MCF 10A (cell line): ENCODE results near the gene NME4. TPM values are rescaled to one million over a fixed set of nuclear protein-coding genes. Genes with fewer than 3 reads are reported as not detected.

Source experiments
- BruUV-seq: library from RNA; stranded (reverse); fragments of 400-500 nt; replicated peaks from 2 replicates; lab custom pipeline; 2021; lab: Mats Ljungman, UMichigan
- CTCF ChIA-PET: fragments of 300-600 bp; sonication (Branson Sonifier 250); formaldehyde crosslinking; extraction: SDS; loops from one replicate; lab custom pipeline; 2021; ENCODE audit warnings: antibody characterized with exemption, inconsistent platforms; lab: Yijun Ruan, JAX
- POLR2A ChIA-PET: fragments of 300-600, 350-650 bp; sonication (Branson Sonifier 250); formaldehyde crosslinking; extraction: SDS; loops from one replicate; lab custom pipeline; 2020; ENCODE audit warnings: antibody characterized with exemption, inconsistent platforms; lab: Yijun Ruan, JAX
- DNase-seq: peaks from one replicate; pipeline ENCODE4 v3.0.0-alpha.2; 2018; ENCODE audit not compliant: unreplicated experiment
- H3K27ac Mint-ChIP-seq: one replicate; pipeline ENCODE4 v1.8.0; 2022; ENCODE audit warnings: mild to moderate bottlenecking, low read depth, mixed read lengths; ENCODE audit not compliant: unreplicated experiment
- H3K27me3 Mint-ChIP-seq: one replicate; pipeline ENCODE4 v1.8.0; 2022; ENCODE audit warnings: mixed read lengths; ENCODE audit not compliant: insufficient read depth, unreplicated experiment
- H3K36me3 Mint-ChIP-seq: one replicate; pipeline ENCODE4 v1.8.0; 2022; ENCODE audit warnings: mild to moderate bottlenecking, moderate library complexity, mixed read lengths; ENCODE audit not compliant: insufficient read depth, unreplicated experiment
- H3K4me1 Mint-ChIP-seq: one replicate; pipeline ENCODE4 v1.8.0; 2022; ENCODE audit warnings: mixed read lengths; ENCODE audit not compliant: insufficient read depth, unreplicated experiment
- H3K4me3 Mint-ChIP-seq: one replicate; pipeline ENCODE4 v1.8.0; 2022; ENCODE audit warnings: mild to moderate bottlenecking, moderate library complexity, mixed read lengths; ENCODE audit not compliant: unreplicated experiment
- H3K9me3 Mint-ChIP-seq: one replicate; pipeline ENCODE4 v1.8.0; 2022; ENCODE audit warnings: mixed read lengths; ENCODE audit not compliant: unreplicated experiment
- intact Hi-C: fragments of 100-400 bp; cut with micrococcal nuclease; formaldehyde crosslinking; loops from 2 replicates; pipeline ENCODE4 v1.14.1; 2022
- total RNA-seq: library from RNA; stranded (reverse); gene quantifications from 2 replicates; pipeline ENCODE4 v1.2.3, GENCODE V29; 2022
- TF ChIP-seq, protein P1 (sequence below): fragments of 200-600 bp; IDR thresholded peaks from one replicate; pipeline ENCODE4 v1.8.0; 2022; ENCODE audit warnings: antibody characterized with exemption, mild to moderate bottlenecking; ENCODE audit not compliant: unreplicated experiment

The NME4 gene
- total RNA-seq, 1 experiment from 2014 or later = 76.8 TPM

DNA sequence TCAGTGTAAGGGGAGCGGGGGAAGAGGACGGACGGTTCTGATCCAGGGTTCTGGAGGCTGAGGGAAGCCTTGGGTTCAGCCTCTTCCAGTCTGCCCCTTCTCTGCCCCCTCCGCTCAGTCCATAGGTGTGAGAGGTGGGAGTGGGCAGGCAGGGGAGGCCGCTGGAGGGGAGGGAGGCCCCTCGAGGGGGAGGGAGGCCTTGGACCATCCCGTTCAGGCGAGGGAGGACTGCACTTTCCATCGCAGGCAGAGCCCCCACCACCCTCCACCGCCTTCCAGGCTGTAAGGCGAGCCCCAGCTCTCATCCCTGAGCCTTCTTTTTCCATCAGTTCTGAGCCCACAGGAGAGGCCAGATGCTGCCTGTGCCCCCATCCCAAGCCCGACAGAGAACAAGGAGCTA, 40.3 kb upstream of the NME4 start:
- Mint-ChIP-seq H3K4me3 (no peak overlapping the region), H3K9me3 (no peaks in the 10 kb centered on the region), H3K27me3 (no peaks in the 10 kb centered on the region), H3K36me3 (no peaks in the 10 kb centered on the region), H3K4me1 (peaks cover 6% of the 10 kb centered on the region), H3K27ac (no peak overlapping the region)
- CTCF ChIA-PET = interaction anchor here (0.6 to 1.9 kb wide), 3 partner anchors 10 to 296 kb away, joined by 4 to 5 read pairs (median 4); no protein-coding TSS in a partner anchor
- POLR2A ChIA-PET = no interaction called here
- TF ChIP-seq, protein P1, sequence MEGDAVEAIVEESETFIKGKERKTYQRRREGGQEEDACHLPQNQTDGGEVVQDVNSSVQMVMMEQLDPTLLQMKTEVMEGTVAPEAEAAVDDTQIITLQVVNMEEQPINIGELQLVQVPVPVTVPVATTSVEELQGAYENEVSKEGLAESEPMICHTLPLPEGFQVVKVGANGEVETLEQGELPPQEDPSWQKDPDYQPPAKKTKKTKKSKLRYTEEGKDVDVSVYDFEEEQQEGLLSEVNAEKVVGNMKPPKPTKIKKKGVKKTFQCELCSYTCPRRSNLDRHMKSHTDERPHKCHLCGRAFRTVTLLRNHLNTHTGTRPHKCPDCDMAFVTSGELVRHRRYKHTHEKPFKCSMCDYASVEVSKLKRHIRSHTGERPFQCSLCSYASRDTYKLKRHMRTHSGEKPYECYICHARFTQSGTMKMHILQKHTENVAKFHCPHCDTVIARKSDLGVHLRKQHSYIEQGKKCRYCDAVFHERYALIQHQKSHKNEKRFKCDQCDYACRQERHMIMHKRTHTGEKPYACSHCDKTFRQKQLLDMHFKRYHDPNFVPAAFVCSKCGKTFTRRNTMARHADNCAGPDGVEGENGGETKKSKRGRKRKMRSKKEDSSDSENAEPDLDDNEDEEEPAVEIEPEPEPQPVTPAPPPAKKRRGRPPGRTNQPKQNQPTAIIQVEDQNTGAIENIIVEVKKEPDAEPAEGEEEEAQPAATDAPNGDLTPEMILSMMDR = no peak
- BruUV-seq = no TSS peak
- intact Hi-C loops = no loop called here
- DNase-seq = no peak

DNA sequence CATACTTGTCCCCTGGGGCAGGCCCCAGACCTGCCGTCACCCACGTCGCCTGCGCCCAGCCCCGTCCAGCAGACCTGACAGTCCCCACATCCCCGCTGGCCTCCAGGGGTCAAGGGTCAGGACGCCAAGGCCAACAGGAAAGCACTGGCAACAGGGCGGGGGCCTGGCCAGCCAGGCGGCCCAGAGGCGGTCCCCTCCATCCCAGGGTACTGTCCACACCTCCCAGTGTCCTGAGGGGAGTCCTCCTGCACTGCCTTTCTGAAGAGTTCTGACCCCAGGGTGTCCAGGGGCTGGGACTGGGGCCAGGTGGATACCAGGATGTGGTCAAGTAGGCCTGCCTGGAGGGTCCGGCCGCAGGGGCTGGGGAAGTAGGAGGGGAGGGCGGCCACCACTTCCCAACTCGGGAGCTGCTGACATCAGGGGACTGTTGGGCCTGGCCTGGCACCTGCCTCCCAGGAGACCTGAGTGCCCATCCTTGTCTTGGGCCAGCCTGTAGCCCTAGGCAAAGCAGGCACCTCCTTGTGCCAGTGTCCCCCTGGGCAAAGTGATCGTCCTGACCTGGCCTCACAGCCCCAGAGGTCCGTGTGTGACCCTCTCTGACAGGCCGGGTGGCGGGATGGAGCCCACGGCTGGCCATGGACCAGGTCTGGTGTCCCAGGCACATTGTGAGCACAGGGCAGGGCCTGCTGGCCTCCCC, 37.8 kb upstream of the NME4 start:
- POLR2A ChIA-PET = no interaction called here
- H3K4me3 Mint-ChIP-seq = no peak overlapping the region
- BruUV-seq = no TSS peak
- H3K27ac Mint-ChIP-seq = no peak overlapping the region
- no peaks in the 10 kb centered on the region for H3K36me3 Mint-ChIP-seq
- H3K9me3 Mint-ChIP-seq = no peaks in the 10 kb centered on the region
- TF ChIP-seq, protein P1 = no peak
- H3K4me1 Mint-ChIP-seq = peaks cover 3% of the 10 kb centered on the region
- DNase-seq = no peak
- no peaks in the 10 kb centered on the region for H3K27me3 Mint-ChIP-seq
- intact Hi-C loops = no loop called here
- CTCF ChIA-PET = interaction anchor here (0.9 kb wide), 1 partner anchor 252 kb away, joined by 3 read pairs; no protein-coding TSS in a partner anchor

DNA sequence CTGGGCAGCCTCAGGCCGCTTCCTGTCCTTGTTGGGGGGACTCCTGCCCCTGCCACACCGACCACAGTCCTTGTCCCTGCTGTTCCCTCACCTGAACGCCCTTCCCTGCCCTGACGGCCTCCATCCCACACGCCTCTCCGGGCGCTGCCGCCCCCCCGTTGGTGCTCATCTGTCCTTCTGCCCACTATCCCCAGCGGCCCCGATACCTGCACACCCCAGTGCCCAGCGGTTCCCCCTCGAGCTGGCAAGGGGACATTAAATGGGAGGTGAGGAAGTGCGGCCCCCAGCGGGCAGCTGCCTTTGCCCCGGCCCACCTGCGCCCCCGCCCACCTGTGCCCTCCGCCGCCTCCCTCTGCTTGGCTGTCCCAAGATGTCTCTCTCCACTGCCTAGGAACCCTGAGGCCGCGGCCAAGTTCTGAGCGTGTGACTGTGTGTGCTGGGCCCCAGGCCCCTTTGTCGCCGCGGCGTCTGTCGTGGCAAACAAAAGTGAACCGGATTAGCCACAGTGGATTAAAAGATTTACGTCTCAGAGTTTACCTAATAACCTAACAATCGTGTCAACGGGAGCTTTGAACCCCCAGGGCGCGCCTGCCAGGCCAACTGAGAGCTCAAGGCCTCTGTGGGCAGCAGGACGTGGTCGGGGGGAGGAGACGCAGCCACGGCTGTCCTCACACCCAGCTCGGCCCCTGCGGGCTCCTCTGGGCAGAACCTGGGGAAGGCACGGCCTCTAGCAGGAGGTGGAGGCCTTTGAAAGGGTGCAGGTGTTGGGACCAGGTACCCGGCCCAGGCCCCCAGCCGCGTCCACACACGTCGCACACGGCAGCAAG, 36.9 kb upstream of the NME4 start:
- TF ChIP-seq, protein P1 = no peak
- Mint-ChIP-seq H3K27ac (no peak overlapping the region), H3K4me1 (no peaks in the 10 kb centered on the region), H3K9me3 (no peaks in the 10 kb centered on the region), H3K4me3 (no peak overlapping the region), H3K36me3 (no peaks in the 10 kb centered on the region), H3K27me3 (no peaks in the 10 kb centered on the region)
- BruUV-seq = no TSS peak
- intact Hi-C loops = no loop called here
- ChIA-PET CTCF (interaction anchor here (0.7 to 0.9 kb wide), 2 partner anchors 23 to 201 kb away, joined by 3 read pairs; no protein-coding TSS in a partner anchor), POLR2A (interaction anchor here (1.3 kb wide), 1 partner anchor 10 kb away, joined by 3 read pairs; the partner anchor contains the start of gene MRPL28)
- DNase-seq = no peak
